Measurements from ENCODE around the gene RGS14. TPM values are rescaled to one million over a fixed set of nuclear protein-coding genes. Genes with fewer than 3 reads are reported as not detected.
A peak's percentile ranks its signal among the peaks of the same experiment; 100 is the strongest.

RGS14 gene
- total RNA-seq, 3 donors from 2014 or later: 43.7 to 62.3 (median 46.2) TPM

DNA sequence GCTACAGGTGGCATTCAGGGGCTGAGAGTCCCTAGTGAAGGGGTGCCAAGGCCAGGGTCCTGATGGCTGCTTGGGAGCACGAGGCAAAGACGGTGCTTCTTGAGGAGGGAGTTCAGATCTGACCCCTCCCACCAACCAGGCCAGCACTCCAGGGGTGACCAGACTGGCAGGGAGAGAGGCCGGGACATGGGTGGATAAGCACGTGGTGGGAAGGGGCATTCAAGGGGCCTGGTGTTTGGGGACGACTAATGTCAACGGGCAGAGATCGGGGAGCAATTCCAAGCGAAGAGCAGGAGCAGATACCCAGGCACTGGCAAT is 4.5 kb downstream of the RGS14 start:
- H3K36me3 Mint-ChIP-seq (ENCODE audit: insufficient read depth): peaks cover 4% of the 10 kb centered on the region
- H3K4me1 Mint-ChIP-seq (ENCODE audit: low read depth): peaks cover 75% of the 10 kb centered on the region
- ATAC-seq (no peak), DNase-seq (no peak)
- H3K9me3 Mint-ChIP-seq: no peaks in the 10 kb centered on the region
- H3K4me3 Mint-ChIP-seq: peak overlapping the region; percentile 73
- H3K27me3 Mint-ChIP-seq (ENCODE audit: low read depth): no peaks in the 10 kb centered on the region

DNA sequence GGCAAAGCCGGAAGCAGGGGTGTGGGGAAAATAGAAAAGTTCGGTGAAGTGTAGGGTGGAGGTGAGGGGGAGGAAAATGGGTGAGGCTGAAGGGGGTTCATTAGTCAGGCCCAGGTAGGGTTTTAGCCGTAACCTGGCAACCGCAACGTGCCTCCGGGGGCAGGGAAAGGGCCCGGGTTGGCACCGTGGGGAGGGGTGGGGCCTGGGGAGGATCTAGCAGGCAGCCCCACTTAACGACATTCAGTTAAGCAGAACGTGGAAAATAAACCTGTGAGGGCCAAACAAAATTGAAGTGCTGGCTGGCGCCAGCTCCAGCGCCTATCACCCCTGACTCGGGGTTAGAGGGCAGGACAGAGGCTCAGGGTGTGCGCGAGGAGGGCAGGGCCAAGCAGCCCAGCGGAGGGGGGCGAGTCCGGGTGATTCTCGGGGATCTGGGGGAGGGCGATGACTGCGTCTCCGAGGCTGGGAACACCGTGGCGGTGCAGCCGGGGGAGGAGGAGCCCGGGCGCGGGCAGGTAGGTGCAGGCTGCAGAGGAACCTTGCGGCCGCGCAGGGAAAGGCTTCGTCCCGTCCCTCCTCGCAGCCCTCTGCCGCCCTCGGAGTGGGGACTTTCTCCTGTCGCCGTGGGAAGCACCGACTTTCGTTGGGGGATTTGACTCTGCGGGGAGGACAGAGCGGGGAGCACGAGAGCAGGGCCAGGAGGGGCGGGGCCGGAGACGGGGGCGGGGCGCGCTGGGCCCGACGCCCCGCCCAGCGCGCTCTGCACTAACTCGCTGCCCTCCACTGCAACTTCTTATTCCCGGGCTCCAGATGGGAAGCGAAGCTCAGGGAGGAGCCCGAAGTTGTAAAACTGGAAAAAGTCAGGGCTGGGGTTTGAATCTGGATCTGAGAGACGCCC is 5.1 kb downstream of the RGS14 start:
- H3K9me3 Mint-ChIP-seq: no peaks in the 10 kb centered on the region
- ATAC-seq (peak; percentile 64 to 68), DNase-seq (peak; percentile 60)
- H3K27me3 Mint-ChIP-seq (ENCODE audit: low read depth): no peaks in the 10 kb centered on the region
- peaks cover 4% of the 10 kb centered on the region for H3K36me3 Mint-ChIP-seq (ENCODE audit: insufficient read depth)
- peak overlapping the region; percentile 73 for H3K4me3 Mint-ChIP-seq
- H3K4me1 Mint-ChIP-seq (ENCODE audit: low read depth): peaks cover 70% of the 10 kb centered on the region

DNA sequence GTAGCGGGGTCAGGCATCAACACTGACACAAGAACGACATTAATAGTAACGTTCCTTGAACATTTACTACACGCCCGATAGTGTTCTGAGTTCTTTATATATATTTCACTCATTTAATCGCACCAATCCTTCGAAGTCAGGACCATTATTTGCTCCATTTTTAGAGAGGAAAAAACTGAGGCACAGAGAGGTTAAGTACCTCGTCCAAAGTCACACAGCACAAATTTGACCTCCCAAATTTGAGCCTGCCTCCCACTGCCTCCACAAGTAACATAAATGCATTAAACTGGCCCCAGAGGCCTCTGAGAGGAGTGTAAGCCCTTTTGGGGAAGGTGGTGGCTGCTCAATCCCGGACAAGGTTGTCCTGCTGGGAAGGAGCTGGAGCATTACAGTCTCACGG is 5.8 kb downstream of the RGS14 start:
- Mint-ChIP-seq H3K4me3 (peak overlapping the region; percentile 73), H3K36me3 (ENCODE audit: insufficient read depth) (peaks cover 9% of the 10 kb centered on the region), H3K4me1 (ENCODE audit: low read depth) (peaks cover 72% of the 10 kb centered on the region), H3K27me3 (ENCODE audit: low read depth) (no peaks in the 10 kb centered on the region), H3K9me3 (no peaks in the 10 kb centered on the region)
- DNase-seq: no peak
- ATAC-seq: no peak

DNA sequence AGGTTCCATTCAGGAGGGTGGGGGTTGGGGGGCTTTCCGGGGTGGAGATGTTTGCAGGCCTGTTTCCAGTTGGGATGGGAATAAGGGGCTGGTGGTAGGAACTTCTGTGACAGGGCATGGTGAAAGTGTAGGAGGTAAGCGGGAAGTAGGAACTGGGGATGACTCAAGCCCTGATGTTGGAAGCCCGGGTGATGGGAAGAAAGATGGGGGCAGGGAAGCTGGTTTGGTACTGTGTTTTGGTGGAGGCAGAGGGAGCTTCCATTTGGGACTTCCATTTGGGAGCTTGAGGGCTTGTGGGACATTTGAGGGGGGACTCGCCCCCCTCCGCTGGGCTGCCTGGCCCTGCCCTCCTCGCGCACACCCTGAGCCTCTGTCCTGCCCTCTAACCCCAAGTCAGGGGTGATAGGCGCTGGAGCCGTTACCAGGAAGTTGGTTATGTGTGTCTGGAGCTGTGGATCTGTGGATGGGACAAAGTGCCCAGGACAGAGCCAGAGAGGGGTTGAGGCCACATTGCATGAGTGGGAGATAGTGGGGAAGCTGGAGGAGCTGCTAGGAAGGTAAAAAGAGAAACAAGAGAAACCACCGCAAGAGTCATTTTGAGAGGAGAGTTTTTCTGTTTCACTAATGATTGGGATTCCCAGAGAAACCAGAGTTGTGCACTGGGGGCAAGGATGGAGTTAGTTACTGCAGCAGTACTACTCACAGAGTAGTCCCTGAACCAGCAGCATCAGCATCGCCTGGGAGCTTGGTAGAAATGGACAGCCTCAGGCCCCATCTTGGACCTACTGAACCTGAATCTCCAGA is 6.6 kb downstream of the RGS14 start:
- Mint-ChIP-seq H3K27me3 (ENCODE audit: low read depth) (no peaks in the 10 kb centered on the region), H3K4me3 (peak overlapping the region; percentile 62), H3K36me3 (ENCODE audit: insufficient read depth) (peaks cover 15% of the 10 kb centered on the region), H3K9me3 (no peaks in the 10 kb centered on the region), H3K4me1 (ENCODE audit: low read depth) (peaks cover 72% of the 10 kb centered on the region)
- ATAC-seq: peak; percentile 51 to 55
- DNase-seq: no peak

DNA sequence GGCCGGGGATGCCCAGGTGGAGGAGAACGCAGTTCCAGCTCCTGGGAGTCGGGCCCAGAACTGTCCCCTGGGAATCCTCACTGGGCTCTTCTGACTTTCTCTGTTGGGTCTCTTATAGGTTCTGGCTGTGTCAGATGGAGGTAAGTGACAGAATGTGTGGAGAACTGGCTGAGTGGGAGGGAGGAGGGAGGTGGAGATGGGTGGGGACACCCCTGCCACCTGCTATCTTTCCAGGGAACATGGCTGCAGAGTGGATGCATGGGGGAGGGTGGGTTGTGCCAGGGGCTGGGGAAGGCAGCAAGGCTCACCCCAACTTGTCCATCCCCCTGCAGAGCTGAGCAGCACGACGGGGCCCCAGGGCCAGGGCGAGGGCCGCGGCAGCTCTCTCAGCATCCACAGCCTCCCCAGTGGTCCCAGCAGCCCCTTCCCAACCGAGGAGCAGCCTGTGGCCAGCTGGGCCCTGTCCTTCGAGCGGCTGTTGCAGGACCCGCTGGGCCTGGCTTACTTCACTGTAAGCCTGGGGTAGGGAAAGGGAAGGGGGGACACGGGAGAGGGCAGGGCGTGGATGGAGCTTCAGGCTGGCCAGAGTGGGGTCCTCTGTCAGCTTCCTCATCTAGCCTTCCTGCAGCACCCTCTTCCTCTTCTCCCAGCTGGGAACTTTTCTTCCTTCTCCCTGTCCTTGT is 8.3 kb downstream of the RGS14 start:
- Mint-ChIP-seq H3K4me3 (no peak overlapping the region), H3K9me3 (no peaks in the 10 kb centered on the region), H3K36me3 (ENCODE audit: insufficient read depth) (peaks cover 11% of the 10 kb centered on the region), H3K4me1 (ENCODE audit: low read depth) (peaks cover 65% of the 10 kb centered on the region), H3K27me3 (ENCODE audit: low read depth) (no peaks in the 10 kb centered on the region)
- DNase-seq: no peak
- no peak for ATAC-seq

DNA sequence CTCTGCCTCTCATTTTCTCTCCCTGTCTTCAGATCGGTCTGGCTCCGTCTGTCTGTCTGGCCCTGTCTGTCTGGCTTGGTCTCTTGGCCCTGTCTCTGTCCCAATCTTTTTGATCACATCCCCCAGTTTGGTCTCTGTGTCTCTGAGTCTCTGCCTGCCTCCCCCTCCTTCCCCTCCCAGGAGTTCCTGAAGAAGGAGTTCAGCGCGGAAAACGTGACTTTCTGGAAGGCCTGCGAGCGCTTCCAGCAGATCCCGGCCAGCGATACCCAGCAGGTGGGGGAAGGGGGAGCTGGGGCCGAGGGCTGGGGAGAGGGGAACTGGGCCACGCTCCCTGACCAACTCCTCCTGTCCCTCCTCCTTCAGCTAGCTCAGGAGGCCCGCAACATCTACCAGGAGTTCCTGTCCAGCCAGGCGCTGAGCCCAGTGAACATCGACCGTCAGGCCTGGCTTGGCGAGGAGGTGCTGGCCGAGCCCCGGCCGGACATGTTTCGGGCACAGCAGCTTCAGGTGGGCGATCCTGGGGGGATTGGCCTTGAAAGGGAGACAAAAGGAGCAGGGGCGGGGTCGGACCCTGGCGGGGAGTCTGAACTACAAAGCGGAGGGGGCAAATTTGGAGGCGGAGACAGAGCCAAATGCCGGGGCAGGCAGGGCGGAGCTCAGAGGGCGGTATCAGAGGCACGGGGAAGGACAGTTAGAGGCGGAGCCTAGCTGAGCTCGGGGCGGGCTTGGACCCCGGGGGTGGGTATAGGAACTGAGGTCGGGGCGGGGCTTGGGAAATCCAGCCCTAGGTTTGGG is 9.0 kb downstream of the RGS14 start:
- no peaks in the 10 kb centered on the region for H3K9me3 Mint-ChIP-seq
- H3K4me1 Mint-ChIP-seq (ENCODE audit: low read depth): peaks cover 64% of the 10 kb centered on the region
- DNase-seq (no peak), ATAC-seq (no peak)
- H3K27me3 Mint-ChIP-seq (ENCODE audit: low read depth): no peaks in the 10 kb centered on the region
- peaks cover 11% of the 10 kb centered on the region for H3K36me3 Mint-ChIP-seq (ENCODE audit: insufficient read depth)
- H3K4me3 Mint-ChIP-seq: no peak overlapping the region

DNA sequence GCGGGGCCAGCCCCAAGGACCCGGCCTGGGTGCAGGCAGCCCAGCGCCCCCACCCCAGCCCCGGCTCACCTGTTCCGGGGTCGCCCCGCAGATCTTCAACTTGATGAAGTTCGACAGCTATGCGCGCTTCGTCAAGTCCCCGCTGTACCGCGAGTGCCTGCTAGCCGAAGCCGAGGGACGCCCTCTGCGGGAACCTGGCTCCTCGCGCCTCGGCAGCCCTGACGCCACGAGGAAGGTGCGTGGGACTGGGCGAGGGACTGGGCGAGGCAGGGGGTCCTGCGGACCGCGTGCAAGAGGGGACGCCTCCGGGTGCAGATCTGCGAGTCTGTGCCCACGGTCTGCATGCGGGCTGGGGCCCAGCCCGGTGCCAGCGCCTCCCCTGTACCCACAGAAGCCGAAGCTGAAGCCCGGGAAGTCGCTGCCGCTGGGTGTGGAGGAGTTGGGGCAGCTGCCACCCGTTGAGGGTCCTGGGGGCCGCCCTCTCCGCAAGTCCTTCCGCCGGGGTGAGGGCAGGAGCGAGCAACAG is 9.7 kb downstream of the RGS14 start:
- ATAC-seq: no peak
- no peaks in the 10 kb centered on the region for H3K27me3 Mint-ChIP-seq (ENCODE audit: low read depth)
- H3K4me1 Mint-ChIP-seq (ENCODE audit: low read depth): peaks cover 63% of the 10 kb centered on the region
- H3K9me3 Mint-ChIP-seq: no peaks in the 10 kb centered on the region
- peaks cover 11% of the 10 kb centered on the region for H3K36me3 Mint-ChIP-seq (ENCODE audit: insufficient read depth)
- DNase-seq: no peak
- no peak overlapping the region for H3K4me3 Mint-ChIP-seq

DNA sequence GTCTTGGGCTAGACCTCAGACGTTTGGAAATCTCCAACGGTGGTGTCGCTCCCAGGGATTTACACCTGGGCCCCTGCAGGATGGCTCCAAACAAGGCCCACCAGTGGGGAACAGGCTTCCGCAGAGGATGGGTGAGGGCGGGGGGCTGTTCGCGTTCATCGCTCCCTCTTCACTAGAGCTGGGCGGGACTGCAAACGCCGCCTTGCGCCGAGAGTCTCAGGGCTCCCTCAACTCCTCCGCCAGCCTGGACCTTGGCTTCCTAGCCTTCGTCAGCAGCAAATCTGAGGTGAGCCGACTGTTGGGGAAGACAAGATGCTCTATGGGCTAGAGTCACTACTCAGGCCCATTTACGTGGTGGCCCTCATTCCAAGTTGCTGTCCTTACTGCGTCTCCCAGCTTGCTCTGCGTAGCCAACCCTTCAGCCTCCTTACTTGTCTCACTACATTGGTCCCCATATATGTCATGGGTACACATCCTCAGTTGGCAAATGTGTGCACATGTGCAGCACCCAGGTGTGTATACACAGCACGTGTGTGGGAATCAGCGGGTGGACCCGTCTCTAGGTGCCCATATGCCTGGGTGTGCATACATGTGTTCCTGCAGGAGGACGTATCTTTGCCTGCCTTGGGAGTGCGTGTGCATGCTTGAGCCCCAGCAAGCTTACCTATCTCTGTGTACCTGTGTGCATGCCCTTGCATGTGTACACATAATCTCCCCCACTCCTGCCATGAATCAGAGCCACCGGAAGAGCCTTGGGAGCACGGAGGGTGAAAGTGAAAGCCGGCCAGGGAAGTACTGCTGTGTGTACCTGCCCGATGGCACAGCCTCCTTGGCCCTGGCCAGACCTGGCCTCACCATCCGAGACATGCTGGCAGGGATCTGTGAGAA is 10.5 kb downstream of the RGS14 start:
- no peak for DNase-seq
- Mint-ChIP-seq H3K4me1 (ENCODE audit: low read depth) (peaks cover 63% of the 10 kb centered on the region), H3K9me3 (no peaks in the 10 kb centered on the region), H3K36me3 (ENCODE audit: insufficient read depth) (peaks cover 12% of the 10 kb centered on the region), H3K4me3 (no peak overlapping the region), H3K27me3 (ENCODE audit: low read depth) (no peaks in the 10 kb centered on the region)
- no peak for ATAC-seq

DNA sequence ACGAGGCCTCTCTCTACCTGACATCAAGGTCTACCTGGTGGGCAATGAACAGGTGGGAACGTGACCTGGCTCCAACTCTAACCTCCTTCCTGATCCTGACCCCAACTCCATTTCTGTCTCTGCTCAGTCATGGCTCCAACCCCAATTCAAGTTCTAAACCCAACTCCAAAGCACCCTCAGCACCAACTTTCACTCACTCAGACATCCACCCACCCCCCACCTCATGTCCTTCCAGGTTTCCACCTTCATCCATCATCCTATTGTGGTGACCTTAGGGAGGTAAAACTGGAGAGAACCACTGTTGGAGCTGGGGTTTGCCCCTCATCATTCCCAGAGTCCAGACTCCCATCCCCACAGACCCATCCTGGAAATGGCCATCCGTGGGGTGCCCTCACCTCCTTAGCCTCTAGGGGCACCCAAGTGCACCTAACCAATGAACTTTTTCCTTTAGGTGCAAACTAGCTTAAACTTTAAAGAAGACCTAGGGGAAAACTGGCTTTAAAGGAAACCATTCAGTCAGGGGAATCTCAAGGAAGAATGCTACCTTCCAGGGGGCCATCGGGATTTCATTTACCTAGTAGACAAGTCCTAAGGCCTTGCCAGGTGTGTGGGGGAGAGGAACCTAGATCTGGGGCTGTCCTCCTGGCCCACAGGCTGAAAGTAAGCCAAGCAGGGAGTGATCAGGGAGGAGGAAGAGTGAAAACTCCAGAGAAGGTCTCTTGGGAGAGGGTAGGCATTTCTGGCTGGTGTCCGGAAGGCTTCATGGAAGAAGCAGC is 11.3 kb downstream of the RGS14 start:
- Mint-ChIP-seq H3K36me3 (ENCODE audit: insufficient read depth) (peaks cover 12% of the 10 kb centered on the region), H3K4me3 (no peak overlapping the region), H3K9me3 (no peaks in the 10 kb centered on the region), H3K4me1 (ENCODE audit: low read depth) (peaks cover 64% of the 10 kb centered on the region), H3K27me3 (ENCODE audit: low read depth) (no peaks in the 10 kb centered on the region)
- DNase-seq: no peak
- no peak for ATAC-seq

DNA sequence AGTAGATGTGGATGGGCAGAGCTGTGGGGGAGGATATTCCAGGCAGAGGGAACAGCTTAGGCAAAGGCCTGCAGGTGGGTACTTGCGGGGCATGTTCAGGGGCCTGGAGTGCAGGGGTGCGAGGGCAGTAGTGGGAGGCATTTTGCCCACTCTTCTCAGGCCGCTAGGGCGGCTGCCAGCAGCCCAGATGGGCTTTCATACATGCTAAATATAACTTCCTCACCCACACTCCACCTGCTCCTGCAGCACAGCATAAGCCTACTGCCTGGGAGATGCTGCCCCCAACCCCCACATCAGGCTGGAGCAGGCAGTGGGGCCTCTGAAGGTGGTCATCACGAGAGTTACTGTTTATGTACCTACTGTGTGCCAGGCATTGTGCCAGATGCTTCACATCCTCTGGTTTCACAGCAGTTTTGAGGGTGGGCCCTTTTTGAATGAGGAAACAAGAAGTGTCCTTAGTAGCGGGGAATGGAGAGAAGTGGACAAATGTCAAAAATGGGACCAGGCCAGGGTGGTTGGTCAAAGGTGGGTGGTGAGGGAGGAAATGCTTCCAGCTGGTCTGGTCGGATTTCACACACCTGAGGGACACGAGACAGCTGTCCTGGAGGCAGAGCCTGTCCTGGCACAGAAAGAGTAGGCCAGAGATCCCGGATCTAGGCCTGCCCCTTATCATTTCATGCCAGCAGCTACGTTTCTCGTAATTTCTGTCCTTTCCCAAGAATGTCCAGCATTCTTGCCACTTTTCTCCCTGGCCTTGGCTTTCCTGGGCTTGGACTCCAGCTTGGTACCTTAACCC is 12.1 kb downstream of the RGS14 start:
- Mint-ChIP-seq H3K4me1 (ENCODE audit: low read depth) (peaks cover 62% of the 10 kb centered on the region), H3K4me3 (no peak overlapping the region)
- ATAC-seq: no peak

DNA sequence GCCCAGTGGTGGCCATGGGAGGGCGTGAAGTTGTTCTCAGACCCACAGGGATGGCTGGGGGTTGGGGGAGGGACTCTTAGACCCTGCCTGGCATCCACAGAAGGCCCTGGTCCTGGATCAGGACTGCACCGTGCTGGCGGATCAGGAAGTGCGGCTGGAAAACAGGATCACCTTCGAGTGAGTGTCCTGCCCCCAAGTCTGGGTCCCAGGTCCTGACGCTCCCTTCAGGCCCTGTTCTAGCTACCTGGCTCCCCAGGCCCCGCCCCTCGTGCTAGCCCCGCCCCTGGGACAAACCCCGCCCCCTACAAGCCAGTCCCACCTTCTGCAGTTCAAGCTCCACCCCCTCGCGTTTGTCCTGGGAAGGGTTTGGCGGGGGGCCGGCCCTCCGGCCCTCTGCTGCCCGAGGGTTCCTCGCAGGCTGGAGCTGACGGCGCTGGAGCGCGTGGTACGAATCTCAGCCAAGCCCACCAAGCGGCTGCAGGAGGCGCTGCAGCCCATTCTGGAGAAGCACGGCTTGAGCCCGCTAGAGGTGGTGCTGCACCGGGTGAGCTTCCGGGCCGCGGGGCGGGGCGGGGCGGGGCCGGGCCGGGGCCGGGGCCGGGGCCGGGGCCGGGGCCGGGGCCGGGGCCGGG is 12.9 kb downstream of the RGS14 start:
- H3K4me3 Mint-ChIP-seq: peak overlapping the region; percentile 61
- ATAC-seq (peak; percentile 53 to 89), DNase-seq (no peak)
- H3K9me3 Mint-ChIP-seq: no peaks in the 10 kb centered on the region
- H3K36me3 Mint-ChIP-seq (ENCODE audit: insufficient read depth): peaks cover 12% of the 10 kb centered on the region
- H3K4me1 Mint-ChIP-seq (ENCODE audit: low read depth): peaks cover 66% of the 10 kb centered on the region
- no peaks in the 10 kb centered on the region for H3K27me3 Mint-ChIP-seq (ENCODE audit: low read depth)

More for the DNA sequence above, 12.1 kb downstream of the RGS14 start:
- no peaks in the 10 kb centered on the region for H3K9me3 Mint-ChIP-seq
- DNase-seq: no peak
- no peaks in the 10 kb centered on the region for H3K27me3 Mint-ChIP-seq (ENCODE audit: low read depth)
- H3K36me3 Mint-ChIP-seq (ENCODE audit: insufficient read depth): peaks cover 12% of the 10 kb centered on the region
